Lung (tissue), 12 donors: ENCODE measurements around the gene KCTD8. TPM values are rescaled to one million over a fixed set of nuclear protein-coding genes. Genes with fewer than 3 reads are reported as not detected.

Experiments
- ATAC-seq: fragments of 200-7000 bp; cut with Tn5 transposase; one replicate; pipeline ENCODE4 v1.9.1; 2020; ENCODE audit warnings: moderate number of reproducible peaks; ENCODE audit not compliant: insufficient read depth, low FRiP score
- DNase-seq, 3 donors: peaks; one replicate each; pipeline ENCODE4 v3.0.0-alpha.2; 2013 to 2017
- H3K27ac ChIP-seq, 2 donors: one replicate each; pipeline ENCODE4 v1.5.1; 2013; ENCODE audit warnings: mild to moderate bottlenecking in 2 of 2, moderate library complexity in 2 of 2, control low read depth in 1 of 2, inconsistent platforms in 1 of 2, low read depth in 1 of 2, low read length in 1 of 2
- H3K27me3 ChIP-seq, 3 donors: one replicate each; pipeline ENCODE4 v1.5.1; 2013; ENCODE audit warnings: low read length in 2 of 3; ENCODE audit not compliant: control insufficient read depth in 3 of 3, insufficient read depth in 3 of 3
- H3K36me3 ChIP-seq, 4 donors: one replicate each; pipeline ENCODE4 v1.5.1; 2013; ENCODE audit warnings: low read length in 4 of 4, mild to moderate bottlenecking in 1 of 4, moderate library complexity in 1 of 4; ENCODE audit not compliant: control insufficient read depth in 4 of 4, insufficient read depth in 4 of 4
- H3K4me1 ChIP-seq, 5 donors: one replicate each; pipeline ENCODE4 v1.5.1; 2013; ENCODE audit warnings: low read length in 5 of 5, mild to moderate bottlenecking in 2 of 5, moderate library complexity in 1 of 5; ENCODE audit not compliant: control insufficient read depth in 5 of 5, insufficient read depth in 5 of 5
- H3K4me3 ChIP-seq: one replicate; pipeline ENCODE4 v1.5.1; 2013; ENCODE audit warnings: mild to moderate bottlenecking, control low read depth, moderate library complexity
- H3K9ac ChIP-seq, 2 donors: one replicate each; pipeline ENCODE4 v1.5.1; 2013; ENCODE audit warnings: low read length in 2 of 2, control low read depth in 1 of 2; ENCODE audit not compliant: insufficient read depth in 1 of 2
- H3K9me3 ChIP-seq, 4 donors: one replicate each; pipeline ENCODE4 v1.5.1; 2013; ENCODE audit warnings: low read length in 3 of 4, mild to moderate bottlenecking in 1 of 4, moderate library complexity in 1 of 4; ENCODE audit not compliant: control insufficient read depth in 4 of 4, insufficient read depth in 3 of 4
- CTCF ChIP-seq: IDR thresholded peaks from 2 replicates; pipeline ENCODE4 v1.5.1; 2012; ENCODE audit warnings: mild to moderate bottlenecking; ENCODE audit errors: control extremely low read depth, extremely low read depth
- WGBS, 2 donors: extraction: QIAGEN DNeasy Blood & Tissue Kit; methylation state at CpG; one replicate each; pipeline ENCODE4 v1.1.7; 2013; 5-methylcytosine and 5-hydroxymethylcytosine counted together
- polyA plus RNA-seq, 2 donors: library from polyadenylated mRNA; stranded (reverse); fragments of 200-250 nt; gene quantifications; one replicate each; pipeline ENCODE4 v1.2.1, GENCODE V29; 2013
- total RNA-seq, 2 donors: library from RNA; depleted of rRNA in 1 of 2; stranded (reverse); fragments of >200 nt in 1 of 2; gene quantifications; one replicate each; pipeline ENCODE4 v1.2.1, GENCODE V29; 2014 to 2021
- donor health status: control.
- donor health status: control.
- donor health status: Bipolar disorder and iron deficiency.
- donor health status: healthy.
- donor health status: DM: yes; HTN: yes; CAD: no.

Gene KCTD8
- total and polyA plus RNA-seq, 4 donors: 0.02 to 0.17 (median 0.10) TPM

GRCh38 chr4:44487341-44487740 lies 38.7 kb upstream of the KCTD8 start:
- Histone ChIP-seq H3K36me3 (no peaks in the 10 kb centered on the region), H3K27me3 (no peaks in the 10 kb centered on the region), H3K4me3 (no peak overlapping the region), H3K27ac (no peak overlapping the region), H3K9me3 (peaks cover 0 to 4% (median 0%) of the 10 kb centered on the region in 4 donors), H3K9ac (no peak overlapping the region), H3K4me1 (no peaks in the 10 kb centered on the region)
- DNase-seq (no peak), ATAC-seq (no peak)
- TF ChIP-seq CTCF: no peak
- WGBS, 2 donors: 66 to 91% methylated on average over 3 of the region's 3 CpGs

- Histone ChIP-seq H3K9me3 (peaks cover 0 to 4% (median 0%) of the 10 kb centered on the region in 4 donors), H3K9ac (no peak overlapping the region), H3K36me3 (no peaks in the 10 kb centered on the region), H3K27me3 (no peaks in the 10 kb centered on the region), H3K4me3 (no peak overlapping the region), H3K27ac (no peak overlapping the region), H3K4me1 (no peaks in the 10 kb centered on the region)
- ATAC-seq (no peak), DNase-seq (no peak)
- no peak for TF ChIP-seq CTCF
These were observed 31.1 kb upstream of the KCTD8 start for GRCh38 chr4:44479731-44480130.

GRCh38 chr4:44462259-44462658 lies 13.7 kb upstream of the KCTD8 start:
- Histone ChIP-seq H3K27ac (no peak overlapping the region), H3K27me3 (no peaks in the 10 kb centered on the region), H3K36me3 (no peaks in the 10 kb centered on the region), H3K4me1 (no peaks in the 10 kb centered on the region), H3K4me3 (no peak overlapping the region), H3K9me3 (peaks cover 0 to 4% (median 0%) of the 10 kb centered on the region in 4 donors), H3K9ac (no peak overlapping the region)
- no peak for ATAC-seq
- no peak for DNase-seq
- WGBS, 2 donors: 53 to 63% methylated on average over 1 of the region's 1 CpG
- TF ChIP-seq CTCF: no peak
